ENCODE data around the gene MYO5B.

The MYO5B gene

DNA sequence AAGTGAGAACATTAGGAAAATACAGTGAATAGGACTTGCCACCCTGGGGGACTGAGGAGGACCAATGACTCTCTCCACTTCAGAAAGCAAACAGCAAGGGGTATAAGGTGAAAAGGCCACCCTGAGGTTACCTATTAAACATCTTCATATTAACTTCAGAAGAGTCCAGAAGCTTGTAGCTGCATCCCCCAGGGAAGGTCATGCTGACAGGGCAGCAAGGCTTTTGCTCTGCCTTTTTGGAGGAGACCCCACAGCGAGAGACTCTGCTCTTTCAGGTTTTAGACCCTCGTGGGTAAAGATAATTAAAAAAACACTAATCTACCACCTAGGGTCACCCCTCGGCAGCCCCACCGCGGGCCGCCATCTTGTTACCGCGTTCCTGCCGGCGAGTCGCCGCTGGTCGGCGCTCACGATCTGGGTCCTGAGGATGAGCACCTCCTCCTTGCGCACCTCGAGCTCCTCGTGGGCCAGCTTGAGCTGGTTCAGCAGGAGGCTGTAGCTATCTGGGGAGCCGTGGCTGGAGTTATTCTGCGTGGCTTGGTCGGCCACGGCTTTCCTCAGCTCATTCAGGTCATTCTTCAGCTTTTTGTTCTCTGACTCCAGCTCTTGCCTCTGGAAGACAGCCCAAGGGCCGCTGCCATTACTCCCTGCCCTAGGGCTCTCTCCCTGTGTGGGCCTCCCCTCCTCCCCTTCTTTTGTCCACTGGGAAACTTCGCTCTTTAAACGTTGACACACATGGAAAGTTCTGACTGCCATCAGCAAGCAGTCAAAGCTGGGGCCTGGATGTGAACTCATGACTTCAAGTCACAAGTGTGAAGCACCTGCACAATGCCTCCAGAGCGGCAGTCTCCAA lies 331.0 kb downstream of the MYO5B start:
- DNase-seq, result no peak
- Histone ChIP-seq H3F3A (ENCODE audit: insufficient read depth, low read length) (peaks cover 3% of the 10 kb centered on the region; the same call in 1 of the 2 replicates), H3K4me1 (ENCODE audit: low read length) (peaks cover 6% of the 10 kb centered on the region; the same call in 1 of the 2 replicates), H3K9me3 (replicated peaks; ENCODE audit: insufficient read depth, low read length) (no peaks in the 10 kb centered on the region), H2AFZ (ENCODE audit: low read length) (no peak overlapping the region), H3K27me3 (replicated peaks; ENCODE audit: insufficient read depth, low read length) (no peaks in the 10 kb centered on the region), H4K20me1 (ENCODE audit: insufficient read depth, low read length) (no peaks in the 10 kb centered on the region), H3K79me2 (ENCODE audit: low read length) (no peaks in the 10 kb centered on the region), H3K9me2 (replicated peaks; ENCODE audit: insufficient read depth, low read length) (no peaks in the 10 kb centered on the region), H3K36me3 (replicated peaks; ENCODE audit: insufficient read depth, low read length) (no peaks in the 10 kb centered on the region), H3K4me2 (ENCODE audit: low read depth, low read length) (no peak overlapping the region), H3K9ac (ENCODE audit: low read length) (no peak overlapping the region), H3K27ac (ENCODE audit: low read length) (no peak overlapping the region), H3K4me3 (ENCODE audit: low read length) (no peak overlapping the region)
- TF ChIP-seq EZH2 (optimal IDR thresholded peaks at IDR 0.05; ENCODE audit: low read depth, low read length), result no peak
- TF ChIP-seq EZH2phosphoT487 (IDR thresholded peaks at IDR 0.05; ENCODE audit: low read length), result no peak
- TF ChIP-seq, protein P1, sequence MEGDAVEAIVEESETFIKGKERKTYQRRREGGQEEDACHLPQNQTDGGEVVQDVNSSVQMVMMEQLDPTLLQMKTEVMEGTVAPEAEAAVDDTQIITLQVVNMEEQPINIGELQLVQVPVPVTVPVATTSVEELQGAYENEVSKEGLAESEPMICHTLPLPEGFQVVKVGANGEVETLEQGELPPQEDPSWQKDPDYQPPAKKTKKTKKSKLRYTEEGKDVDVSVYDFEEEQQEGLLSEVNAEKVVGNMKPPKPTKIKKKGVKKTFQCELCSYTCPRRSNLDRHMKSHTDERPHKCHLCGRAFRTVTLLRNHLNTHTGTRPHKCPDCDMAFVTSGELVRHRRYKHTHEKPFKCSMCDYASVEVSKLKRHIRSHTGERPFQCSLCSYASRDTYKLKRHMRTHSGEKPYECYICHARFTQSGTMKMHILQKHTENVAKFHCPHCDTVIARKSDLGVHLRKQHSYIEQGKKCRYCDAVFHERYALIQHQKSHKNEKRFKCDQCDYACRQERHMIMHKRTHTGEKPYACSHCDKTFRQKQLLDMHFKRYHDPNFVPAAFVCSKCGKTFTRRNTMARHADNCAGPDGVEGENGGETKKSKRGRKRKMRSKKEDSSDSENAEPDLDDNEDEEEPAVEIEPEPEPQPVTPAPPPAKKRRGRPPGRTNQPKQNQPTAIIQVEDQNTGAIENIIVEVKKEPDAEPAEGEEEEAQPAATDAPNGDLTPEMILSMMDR (IDR thresholded peaks at IDR 0.05; ENCODE audit: low read length), result no peak

DNA sequence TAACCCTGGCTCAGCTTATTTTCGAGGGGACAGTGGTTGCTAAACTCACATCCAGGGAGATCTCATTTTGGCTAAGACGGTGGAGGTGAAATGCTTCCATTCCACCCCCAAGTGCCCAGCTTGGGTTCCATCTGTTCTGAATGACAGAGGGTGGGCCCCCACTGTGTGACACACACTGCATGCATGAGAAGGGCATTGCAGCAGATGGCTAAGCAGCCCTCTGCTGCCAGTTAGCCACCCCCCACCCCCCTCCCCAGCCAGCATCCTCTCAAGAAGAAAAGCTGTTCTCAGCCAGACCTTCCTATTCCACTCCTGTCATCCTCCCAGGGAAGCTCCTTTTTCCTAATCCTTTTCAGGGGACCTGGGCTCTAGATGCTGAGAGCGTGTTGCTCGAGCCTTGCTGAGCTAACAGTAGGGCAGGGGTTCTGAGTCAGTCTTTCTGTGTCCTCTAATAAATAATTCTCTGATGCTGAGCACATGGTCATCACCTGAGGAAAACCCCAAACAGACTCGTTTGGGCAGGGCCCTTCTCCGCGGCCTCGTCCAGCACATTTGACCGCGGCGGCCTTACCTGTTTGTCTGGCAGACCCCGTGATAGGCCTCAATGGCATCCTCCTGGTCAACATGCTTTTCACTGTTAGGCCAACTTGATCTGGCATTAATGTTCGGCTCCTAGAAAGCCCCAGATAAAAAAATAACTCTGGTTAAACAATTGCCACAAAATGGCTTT lies 332.1 kb downstream of the MYO5B start:
- no peak for TF ChIP-seq EZH2phosphoT487 (IDR thresholded peaks at IDR 0.05; ENCODE audit: low read length)
- TF ChIP-seq, protein P1 (IDR thresholded peaks at IDR 0.05; ENCODE audit: low read length), result no peak
- no peak for TF ChIP-seq EZH2 (optimal IDR thresholded peaks at IDR 0.05; ENCODE audit: low read depth, low read length)
- H3K9me3 ChIP-seq (replicated peaks; ENCODE audit: insufficient read depth, low read length), result no peaks in the 10 kb centered on the region
- H3F3A ChIP-seq (ENCODE audit: insufficient read depth, low read length), result peaks cover 3% of the 10 kb centered on the region; the same call in 1 of the 2 replicates
- no peaks in the 10 kb centered on the region for H3K9me2 ChIP-seq (replicated peaks; ENCODE audit: insufficient read depth, low read length)
- peaks cover 6% of the 10 kb centered on the region; the same call in 1 of the 2 replicates for H3K4me1 ChIP-seq (ENCODE audit: low read length)
- no peaks in the 10 kb centered on the region for H3K36me3 ChIP-seq (replicated peaks; ENCODE audit: insufficient read depth, low read length)
- no peak overlapping the region for H3K27ac ChIP-seq (ENCODE audit: low read length)
- H3K4me3 ChIP-seq (ENCODE audit: low read length), result no peak overlapping the region
- no peaks in the 10 kb centered on the region for H3K79me2 ChIP-seq (ENCODE audit: low read length)
- no peak overlapping the region for H2AFZ ChIP-seq (ENCODE audit: low read length)
- no peaks in the 10 kb centered on the region for H3K27me3 ChIP-seq (replicated peaks; ENCODE audit: insufficient read depth, low read length)
- H4K20me1 ChIP-seq (ENCODE audit: insufficient read depth, low read length), result no peaks in the 10 kb centered on the region
- no peak overlapping the region for H3K9ac ChIP-seq (ENCODE audit: low read length)
- no peak overlapping the region for H3K4me2 ChIP-seq (ENCODE audit: low read depth, low read length)
- no peak for DNase-seq

GRCh38 chr18:49861659-49862058 lies 333.3 kb downstream of the MYO5B start:
- DNase-seq, result peak; percentile 17
- Histone ChIP-seq H3K4me1 (ENCODE audit: low read length) (peaks cover 6% of the 10 kb centered on the region; the same call in 1 of the 2 replicates), H3K9me2 (replicated peaks; ENCODE audit: insufficient read depth, low read length) (no peaks in the 10 kb centered on the region), H2AFZ (ENCODE audit: low read length) (no peak overlapping the region), H3K9ac (ENCODE audit: low read length) (no peak overlapping the region), H3K4me3 (ENCODE audit: low read length) (no peak overlapping the region), H3F3A (ENCODE audit: insufficient read depth, low read length) (peaks cover 3% of the 10 kb centered on the region; the same call in 1 of the 2 replicates), H3K36me3 (replicated peaks; ENCODE audit: insufficient read depth, low read length) (no peaks in the 10 kb centered on the region), H4K20me1 (ENCODE audit: insufficient read depth, low read length) (no peaks in the 10 kb centered on the region), H3K27ac (ENCODE audit: low read length) (no peak overlapping the region), H3K79me2 (ENCODE audit: low read length) (no peaks in the 10 kb centered on the region), H3K9me3 (replicated peaks; ENCODE audit: insufficient read depth, low read length) (no peaks in the 10 kb centered on the region), H3K4me2 (ENCODE audit: low read depth, low read length) (no peak overlapping the region), H3K27me3 (replicated peaks; ENCODE audit: insufficient read depth, low read length) (no peaks in the 10 kb centered on the region)
- TF ChIP-seq EZH2 (optimal IDR thresholded peaks at IDR 0.05; ENCODE audit: low read depth, low read length), result no peak
- TF ChIP-seq EZH2phosphoT487 (IDR thresholded peaks at IDR 0.05; ENCODE audit: low read length), result no peak
- TF ChIP-seq, protein P1 (IDR thresholded peaks at IDR 0.05; ENCODE audit: low read length), result peak; percentile 42
